ENCODE data around the gene SERPINE2.

Gene SERPINE2

GRCh38 chr2:224085246-224085645, 46.2 kb upstream of the SERPINE2 start:
- Histone ChIP-seq H3K36me3 (ENCODE audit: low read length) (no peaks in the 10 kb centered on the region), H3K27ac (ENCODE audit: low read depth, low read length) (no peak overlapping the region), H3K9me3 (ENCODE audit: insufficient read depth, low read length) (no peaks in the 10 kb centered on the region), H3K79me2 (ENCODE audit: insufficient read depth, low read length) (no peaks in the 10 kb centered on the region), H3K4me3 (ENCODE audit: insufficient read depth, low read length, poor library complexity, severe bottlenecking) (no peak overlapping the region), H3K9me2 (replicated peaks; ENCODE audit: insufficient read depth, low read length) (no peaks in the 10 kb centered on the region), H4K20me1 (ENCODE audit: low read depth, low read length) (no peaks in the 10 kb centered on the region), H3K27me3 (ENCODE audit: low read length) (no peaks in the 10 kb centered on the region), H3F3A (ENCODE audit: insufficient read depth) (no peaks in the 10 kb centered on the region), H3K9ac (ENCODE audit: low read length) (no peak overlapping the region), H3K4me2 (ENCODE audit: low read depth, low read length, poor library complexity, severe bottlenecking) (no peak overlapping the region), H2AFZ (ENCODE audit: low read depth, low read length, severe bottlenecking) (no peak overlapping the region)
- TF ChIP-seq CTCF (IDR thresholded peaks at IDR 0.05; ENCODE audit: insufficient read depth, low read length, poor library complexity, severe bottlenecking) (no peak), EZH2phosphoT487 (conservative IDR thresholded peaks at IDR 0.05; ENCODE audit: low read length) (no peak)

DNA sequence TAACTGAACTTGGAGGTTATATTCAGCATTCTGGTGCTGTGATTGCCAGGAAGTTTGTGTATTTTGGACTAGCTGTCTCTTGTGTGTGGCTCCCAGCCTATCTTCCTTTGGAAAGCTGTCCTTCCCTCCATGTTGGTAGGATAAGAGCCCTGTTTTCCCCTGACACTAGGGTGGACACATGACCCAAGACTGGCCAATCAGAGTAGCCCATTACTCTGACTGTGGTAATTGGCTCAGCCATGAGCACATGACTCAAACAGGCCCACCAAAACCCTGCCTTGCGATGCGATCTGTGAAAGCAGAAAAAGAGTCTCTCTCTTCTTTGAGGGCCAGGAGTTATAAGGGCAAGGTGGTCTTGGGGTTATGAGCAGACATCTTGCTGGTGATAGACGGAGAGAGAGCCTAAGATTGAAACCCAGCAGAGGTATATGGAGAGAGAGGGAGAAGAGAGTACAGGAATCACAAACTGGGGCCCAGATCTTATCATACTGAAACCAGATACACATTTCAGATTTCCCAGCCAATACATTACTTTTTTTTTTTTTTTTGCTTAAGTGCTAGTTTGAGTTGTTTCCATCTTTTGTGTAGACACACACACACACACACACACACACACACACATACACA, 45.3 kb upstream of the SERPINE2 start:
- no peak overlapping the region for H3K27ac ChIP-seq (ENCODE audit: low read depth, low read length)
- no peaks in the 10 kb centered on the region for H3K9me3 ChIP-seq (ENCODE audit: insufficient read depth, low read length)
- H3K79me2 ChIP-seq (ENCODE audit: insufficient read depth, low read length), result no peaks in the 10 kb centered on the region
- no peaks in the 10 kb centered on the region for H3F3A ChIP-seq (ENCODE audit: insufficient read depth)
- TF ChIP-seq EZH2phosphoT487 (conservative IDR thresholded peaks at IDR 0.05; ENCODE audit: low read length) (no peak), CTCF (IDR thresholded peaks at IDR 0.05; ENCODE audit: insufficient read depth, low read length, poor library complexity, severe bottlenecking) (no peak)
- no peaks in the 10 kb centered on the region for H3K27me3 ChIP-seq (ENCODE audit: low read length)
- H4K20me1 ChIP-seq (ENCODE audit: low read depth, low read length), result no peaks in the 10 kb centered on the region
- no peak overlapping the region for H2AFZ ChIP-seq (ENCODE audit: low read depth, low read length, severe bottlenecking)
- H3K9ac ChIP-seq (ENCODE audit: low read length), result no peak overlapping the region
- no peak overlapping the region for H3K4me2 ChIP-seq (ENCODE audit: low read depth, low read length, poor library complexity, severe bottlenecking)
- no peaks in the 10 kb centered on the region for H3K9me2 ChIP-seq (replicated peaks; ENCODE audit: insufficient read depth, low read length)
- no peaks in the 10 kb centered on the region for H3K36me3 ChIP-seq (ENCODE audit: low read length)
- no peak overlapping the region for H3K4me3 ChIP-seq (ENCODE audit: insufficient read depth, low read length, poor library complexity, severe bottlenecking)

DNA sequence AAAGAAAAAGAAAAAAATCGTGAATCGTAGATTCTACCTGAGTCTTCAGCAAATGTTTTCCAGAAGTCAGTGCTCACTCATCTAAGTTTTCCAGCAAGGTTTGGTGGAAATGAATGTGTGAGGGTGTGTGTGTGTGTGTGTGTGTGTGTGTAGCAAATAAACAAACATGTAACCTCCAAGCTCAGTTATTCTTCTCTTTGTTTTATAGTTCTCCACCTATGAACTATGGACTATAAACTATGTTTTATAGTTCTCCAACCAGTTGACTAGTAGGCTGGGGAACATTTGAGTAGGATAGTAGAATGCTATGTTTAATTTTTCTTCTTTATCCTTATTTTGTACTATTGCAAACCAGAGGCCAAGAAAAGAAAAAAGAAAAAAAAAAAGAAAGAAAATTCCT, 44.6 kb upstream of the SERPINE2 start:
- H3K27ac ChIP-seq (ENCODE audit: low read depth, low read length), result no peak overlapping the region
- H3K9me2 ChIP-seq (replicated peaks; ENCODE audit: insufficient read depth, low read length), result no peaks in the 10 kb centered on the region
- TF ChIP-seq CTCF (IDR thresholded peaks at IDR 0.05; ENCODE audit: insufficient read depth, low read length, poor library complexity, severe bottlenecking), result no peak
- no peak for TF ChIP-seq EZH2phosphoT487 (conservative IDR thresholded peaks at IDR 0.05; ENCODE audit: low read length)
- no peak overlapping the region for H3K4me3 ChIP-seq (ENCODE audit: insufficient read depth, low read length, poor library complexity, severe bottlenecking)
- H3K9ac ChIP-seq (ENCODE audit: low read length), result no peak overlapping the region
- no peaks in the 10 kb centered on the region for H3K79me2 ChIP-seq (ENCODE audit: insufficient read depth, low read length)
- H3K27me3 ChIP-seq (ENCODE audit: low read length), result no peaks in the 10 kb centered on the region
- no peaks in the 10 kb centered on the region for H3F3A ChIP-seq (ENCODE audit: insufficient read depth)
- H2AFZ ChIP-seq (ENCODE audit: low read depth, low read length, severe bottlenecking), result no peak overlapping the region
- H3K4me2 ChIP-seq (ENCODE audit: low read depth, low read length, poor library complexity, severe bottlenecking), result no peak overlapping the region
- H3K9me3 ChIP-seq (ENCODE audit: insufficient read depth, low read length), result no peaks in the 10 kb centered on the region
- H4K20me1 ChIP-seq (ENCODE audit: low read depth, low read length), result no peaks in the 10 kb centered on the region
- no peaks in the 10 kb centered on the region for H3K36me3 ChIP-seq (ENCODE audit: low read length)

Measured in SU-DHL-6 (cell line).